HG03521 (cell line): ENCODE data around the gene GPC5.
A peak's percentile ranks its signal among the peaks of the same experiment; 100 is the strongest.
"Not testable (repeated sequence)": the region's sequence is repeated elsewhere in the genome, so short reads cannot be mapped to it uniquely, and the experiment has no call there.

Experiments used
- ATAC-seq: cut with Tn5 transposase; IDR thresholded peaks from one replicate; pipeline ENCODE4 v1.9.1; 2021; ENCODE audit warnings: mild to moderate bottlenecking, moderate library complexity; ENCODE audit not compliant: unreplicated experiment

Gene GPC5

GRCh38 chr13:91817250-91817649 is 418.8 kb downstream of the GPC5 start:
- no peak for ATAC-seq

DNA sequence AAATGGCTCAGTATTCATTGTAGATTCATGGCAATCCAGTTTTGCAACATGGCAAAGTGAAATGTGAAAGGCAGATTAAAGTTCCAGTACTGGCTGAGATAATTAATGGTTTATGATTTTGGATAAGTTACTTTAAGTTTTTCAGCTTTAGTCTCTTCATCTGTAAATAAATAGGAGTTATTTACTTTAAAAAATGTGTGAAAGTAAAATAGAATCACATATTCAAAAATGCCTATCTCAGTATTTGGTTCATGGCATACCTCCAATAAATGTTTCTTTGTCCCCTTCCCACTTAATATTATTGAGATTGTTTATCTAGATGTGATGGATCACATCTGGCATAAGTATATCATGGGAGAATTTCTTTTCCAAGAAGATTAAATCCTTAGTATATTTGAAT is 426.0 kb downstream of the GPC5 start:
- ATAC-seq = no peak

- no peak for ATAC-seq
Measured at GRCh38 chr13:91825516-91825915, 427.1 kb downstream of the GPC5 start.

- ATAC-seq = no peak
Measured at GRCh38 chr13:91836553-91836952, 438.1 kb downstream of the GPC5 start.

DNA sequence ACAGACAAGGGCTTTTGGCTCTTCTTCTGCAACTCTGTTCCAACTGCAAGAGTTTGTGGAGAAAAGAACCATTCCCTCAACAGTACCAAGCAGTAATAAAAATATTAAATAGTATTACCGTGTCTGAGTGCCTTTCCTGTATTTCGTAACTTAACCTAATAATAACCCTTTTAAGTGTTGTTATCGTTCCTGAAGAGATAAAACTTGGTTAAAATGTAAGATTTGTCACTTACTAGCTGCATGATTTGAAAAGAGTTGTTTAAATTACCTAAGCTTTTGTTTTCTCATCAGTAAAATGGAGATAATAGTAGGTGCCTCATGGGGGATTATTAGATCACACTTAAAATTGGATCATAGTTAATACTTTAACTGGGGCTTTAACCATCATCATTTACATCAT is 447.2 kb downstream of the GPC5 start:
- ATAC-seq = no peak

DNA sequence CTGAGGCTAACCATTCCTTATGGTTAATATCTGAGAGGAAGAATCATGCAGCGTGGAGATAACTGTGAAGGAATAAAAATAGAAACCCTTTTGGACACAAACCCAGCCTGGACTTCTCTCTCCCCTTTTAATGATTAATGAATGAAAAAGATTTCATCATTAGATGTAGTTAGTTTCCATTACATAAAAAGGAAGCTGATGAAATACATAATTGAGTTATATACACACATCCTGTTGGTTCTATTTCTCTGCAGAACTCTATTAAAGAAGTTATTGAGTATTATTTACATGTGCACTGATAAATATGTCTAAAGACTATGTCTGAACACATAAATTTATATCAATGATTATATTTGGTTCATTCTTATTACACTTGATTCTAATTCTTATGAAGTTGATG is 465.3 kb downstream of the GPC5 start:
- no peak for ATAC-seq

DNA sequence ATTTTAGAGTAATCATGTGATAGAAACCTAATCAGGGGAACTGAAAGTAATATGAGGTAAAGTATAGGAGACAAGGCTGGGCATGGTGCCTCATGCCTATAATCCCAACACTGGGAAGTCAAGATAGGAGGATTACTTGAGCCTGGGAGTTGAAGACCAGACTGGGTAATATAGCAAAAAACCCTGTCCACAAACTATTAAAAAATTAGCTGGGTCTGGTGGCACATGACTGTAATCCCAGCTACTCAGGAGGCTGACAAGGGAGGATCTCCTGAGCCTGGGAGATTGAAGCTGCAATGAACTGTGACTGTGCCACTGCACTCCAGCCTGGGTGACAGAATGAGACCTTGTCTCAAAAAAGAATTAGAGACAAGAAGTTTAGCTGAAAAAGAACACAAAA is 469.9 kb downstream of the GPC5 start:
- no peak for ATAC-seq

- no peak for ATAC-seq
Measured at GRCh38 chr13:91878491-91878890, 480.1 kb downstream of the GPC5 start.

DNA sequence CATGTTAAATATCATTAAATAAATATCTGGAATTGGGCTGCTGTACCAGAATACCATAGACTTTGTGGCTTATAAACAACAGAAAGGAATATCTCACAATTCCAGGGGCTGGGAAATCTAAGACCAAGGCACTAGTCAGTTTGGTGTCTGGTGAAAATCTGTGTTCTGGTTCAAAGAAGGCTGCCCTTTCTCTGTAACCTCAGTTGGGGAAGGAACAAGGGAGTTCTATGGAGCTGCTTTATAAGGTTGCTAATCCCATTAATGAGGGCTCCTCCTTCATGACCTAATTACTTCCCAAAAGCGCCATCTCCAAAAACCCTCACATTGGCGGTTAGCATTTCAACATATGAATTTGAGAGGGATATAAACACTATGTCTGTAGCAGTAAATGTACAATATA is 480.9 kb downstream of the GPC5 start:
- no peak for ATAC-seq

DNA sequence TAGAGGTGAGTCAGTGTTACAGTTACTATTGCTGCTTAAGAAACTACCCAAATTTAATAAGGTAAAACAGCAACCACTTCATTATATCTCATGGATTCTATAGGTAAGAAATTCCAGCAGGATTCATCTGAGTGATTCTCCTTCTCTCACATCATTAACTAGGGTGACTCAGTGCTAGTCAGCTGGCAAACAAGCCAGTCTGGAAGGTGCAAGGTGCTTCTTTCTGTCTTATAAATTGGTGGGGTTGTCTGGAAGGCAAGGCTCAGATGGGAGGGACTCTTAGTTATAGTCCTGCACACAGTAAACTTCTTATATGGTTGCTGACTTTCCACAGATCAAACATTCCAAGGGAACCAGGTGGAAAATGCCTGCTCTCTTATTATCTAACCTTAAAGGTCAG is 484.5 kb downstream of the GPC5 start:
- ATAC-seq = no peak

DNA sequence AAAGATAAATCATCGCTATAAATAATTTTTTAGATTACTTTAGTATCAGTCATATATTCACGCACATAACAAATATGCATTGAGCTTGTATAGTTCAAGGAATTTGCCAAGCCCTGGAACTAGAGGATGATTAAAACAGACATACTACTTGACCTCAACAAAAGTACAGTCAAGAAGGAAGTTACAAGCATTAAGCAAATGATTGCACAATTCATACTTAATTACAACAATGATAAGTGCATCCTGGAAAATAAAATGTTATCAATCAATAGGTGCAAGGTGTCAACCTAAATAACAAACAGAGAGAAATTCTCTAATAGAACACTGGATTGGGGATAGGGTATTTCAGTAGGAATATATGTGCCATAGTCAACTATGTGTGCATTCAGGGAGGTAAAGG is 491.2 kb downstream of the GPC5 start:
- no peak for ATAC-seq

DNA sequence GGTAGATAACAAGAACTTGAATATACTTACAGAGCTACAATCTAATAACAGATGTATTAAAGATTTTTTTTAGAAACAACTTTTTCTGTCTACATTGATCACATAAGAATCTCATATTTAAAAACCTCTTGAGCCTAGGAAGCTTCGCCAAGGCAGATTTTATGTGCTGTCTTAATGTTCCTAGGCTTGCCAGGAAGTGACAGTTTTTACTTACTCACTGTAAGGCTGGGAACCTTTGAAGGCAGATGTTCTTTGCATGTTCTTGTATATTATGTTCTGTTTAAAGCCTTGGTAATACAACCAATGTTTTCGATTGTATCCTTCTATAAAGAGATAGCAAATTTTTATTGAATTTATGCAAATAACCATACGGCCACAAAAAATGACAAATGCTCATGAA is 492.7 kb downstream of the GPC5 start:
- no peak for ATAC-seq

- ATAC-seq = no peak
Measured at GRCh38 chr13:91893040-91893439, 494.6 kb downstream of the GPC5 start.

GRCh38 chr13:91894316-91894715 is 495.9 kb downstream of the GPC5 start:
- no peak for ATAC-seq

DNA sequence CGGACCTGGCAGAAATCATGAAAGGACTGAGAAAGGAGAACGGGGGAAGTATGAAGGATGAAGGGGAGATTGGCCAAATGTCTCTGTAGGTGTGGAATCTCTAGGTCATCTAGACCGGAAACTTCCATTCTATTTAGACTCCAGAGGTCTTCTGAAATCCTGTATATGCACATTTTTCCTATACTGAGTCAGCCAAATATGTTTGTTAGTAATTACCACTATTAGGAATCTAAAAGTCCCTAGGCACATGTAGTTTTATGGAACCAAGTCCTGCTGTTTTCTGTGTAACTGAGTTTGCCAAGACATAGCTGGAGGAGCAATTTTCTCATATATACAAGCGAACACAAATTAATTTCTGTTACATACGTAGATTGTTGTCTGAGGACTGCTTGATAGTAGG is 498.1 kb downstream of the GPC5 start:
- ATAC-seq = no peak

GRCh38 chr13:91898986-91899385 is 500.6 kb downstream of the GPC5 start:
- ATAC-seq = not testable (repeated sequence)

DNA sequence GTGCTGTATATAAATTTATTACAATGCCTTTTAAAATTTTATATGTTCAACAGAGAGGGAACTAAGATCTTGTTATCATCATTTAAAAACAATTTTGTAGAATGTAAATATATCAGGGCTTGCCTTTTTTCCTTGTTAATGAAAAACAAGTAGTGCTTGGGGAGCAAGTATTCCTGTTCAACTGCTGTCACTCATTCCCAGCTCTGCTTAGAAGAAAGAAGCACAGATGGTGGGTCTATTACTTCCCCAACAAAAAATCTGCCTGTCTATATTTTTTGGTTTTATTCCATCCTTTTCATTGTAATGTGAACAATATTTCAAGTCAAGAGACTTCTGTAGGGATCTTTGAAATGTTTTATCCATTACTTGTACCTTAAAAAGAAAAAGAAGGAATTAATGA is 503.9 kb downstream of the GPC5 start:
- no peak for ATAC-seq

GRCh38 chr13:91904005-91904404 is 505.6 kb downstream of the GPC5 start:
- peak; percentile 85 for ATAC-seq

DNA sequence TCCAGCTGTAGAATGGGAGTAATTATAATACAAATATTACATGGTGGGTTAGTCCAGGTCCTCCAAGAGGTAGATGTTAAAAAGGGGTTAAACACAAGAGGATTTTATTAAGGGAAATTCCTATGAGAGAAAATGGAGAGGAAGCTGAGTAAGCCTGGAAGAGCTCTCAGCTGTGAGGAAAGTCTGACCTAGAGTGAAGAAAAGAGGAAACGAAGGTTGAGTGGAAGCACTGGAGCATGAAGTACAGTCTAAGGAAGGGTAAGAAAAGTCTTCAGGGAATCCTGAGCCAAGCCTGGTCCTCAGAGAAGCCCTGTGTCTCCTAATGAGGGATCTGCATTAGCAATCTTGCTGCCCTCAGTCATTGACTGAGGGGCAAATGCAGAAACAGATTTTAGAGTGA is 506.2 kb downstream of the GPC5 start:
- no peak for ATAC-seq

GRCh38 chr13:91907398-91907797 is 509.0 kb downstream of the GPC5 start:
- no peak for ATAC-seq

GRCh38 chr13:91909617-91910016 is 511.2 kb downstream of the GPC5 start:
- no peak for ATAC-seq

GRCh38 chr13:91922969-91923592 is 524.7 kb downstream of the GPC5 start:
- ATAC-seq = no peak

DNA sequence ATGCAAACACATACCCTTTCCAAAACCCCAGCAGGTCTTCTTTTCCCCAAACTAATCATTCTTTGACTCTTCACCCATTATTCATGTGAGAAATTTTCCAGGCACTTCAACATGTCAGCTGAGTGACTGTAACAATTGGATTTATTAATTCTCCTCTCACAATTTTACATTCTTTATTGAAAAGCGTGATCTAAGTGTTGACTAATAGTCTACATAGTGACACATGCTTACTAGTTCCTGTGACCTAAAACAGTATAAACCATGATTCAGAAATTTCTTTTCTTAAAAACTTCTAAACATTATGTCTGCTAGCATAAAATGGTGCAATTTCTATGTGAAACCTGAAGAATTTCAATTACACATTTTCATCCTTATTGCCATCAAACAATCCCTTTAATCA is 532.3 kb downstream of the GPC5 start:
- no peak for ATAC-seq

- ATAC-seq = no peak
Measured at GRCh38 chr13:91934354-91934753, 535.9 kb downstream of the GPC5 start.
